A549 (cell line): ENCODE data around the gene TTR.

Experiments
- FOXS1 ChIP-seq: fragments of 250-450 bp; sonication (Bioruptor Pico); IDR thresholded peaks from 2 replicates; pipeline ENCODE4 v1.5.0; 2020; ENCODE audit warnings: mild to moderate bottlenecking, moderate library complexity
- NPAS2 ChIP-seq: fragments of 250-450 bp; sonication (Bioruptor Pico); IDR thresholded peaks from 2 replicates; pipeline ENCODE4 v1.8.0; 2022; ENCODE audit warnings: mild to moderate bottlenecking, moderate library complexity, borderline replicate concordance
- POLR2A ChIP-seq: IDR thresholded peaks from 2 replicates; pipeline ENCODE4 v1.6.1; 2012; ENCODE audit warnings: mild to moderate bottlenecking, low read length
- RAD21 ChIP-seq, 2 experiments: fragments of >200 bp in 1 of 2; sonication (Bioruptor Twin) in 1 of 2; formaldehyde crosslinking in 1 of 2; IDR thresholded peaks in 1 of 2; conservative IDR thresholded peaks in 1 of 2; 2 replicates in 1 of 2; 3 replicates in 1 of 2; pipeline ENCODE4 v1.6.1; 2012 to 2018; ENCODE audit warnings: inconsistent platforms in 1 of 2
- SMC3 ChIP-seq: fragments of >200 bp; sonication (Bioruptor Twin); formaldehyde crosslinking; IDR thresholded peaks from 3 replicates; pipeline ENCODE4 v1.6.1; 2018; ENCODE audit warnings: inconsistent platforms

DNA sequence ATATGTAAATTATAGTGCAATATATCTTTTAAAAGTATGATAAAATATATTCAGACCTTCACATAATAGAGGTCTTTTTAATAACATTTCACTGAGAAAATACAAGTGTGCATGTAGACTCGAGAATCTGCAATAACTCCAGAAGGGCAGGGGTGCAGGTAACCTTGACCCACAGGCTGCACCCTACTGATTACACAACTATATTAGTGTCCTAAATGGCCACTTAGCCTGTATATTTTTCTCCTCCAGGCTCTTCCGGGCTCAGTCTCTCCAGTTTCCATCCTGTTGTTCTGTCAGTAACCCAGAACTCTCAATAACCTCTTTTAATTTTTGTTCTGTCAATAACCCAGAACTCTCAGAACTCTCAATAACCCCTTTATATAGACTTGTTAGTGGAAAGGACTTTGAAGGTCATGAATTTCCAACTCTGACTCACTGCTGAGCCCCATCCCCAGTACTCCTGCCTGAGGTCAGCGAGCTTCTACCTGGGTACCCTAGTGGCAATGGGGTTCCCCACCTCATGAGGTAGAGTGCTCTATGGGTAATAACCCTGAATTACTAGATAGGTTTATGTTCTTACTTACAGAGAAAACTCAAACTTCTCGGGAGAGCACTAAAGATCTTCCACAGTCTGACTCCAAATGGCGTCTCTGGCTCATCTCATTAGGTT, 8.4 kb upstream of the TTR start:
- no peak for TF ChIP-seq FOXS1 (CRISPR knock-in tag)
- TF ChIP-seq RAD21 (conservative IDR thresholded peaks at IDR 0.05 in 1 of 2, IDR thresholded peaks at IDR 0.05 in 1 of 2) = no peak
- TF ChIP-seq POLR2A = no peak
- no peak for TF ChIP-seq NPAS2
- TF ChIP-seq SMC3 = no peak
